Esophagus squamous epithelium (tissue), 5 donors: ENCODE measurements around the gene XRCC3. TPM values are rescaled to one million over a fixed set of nuclear protein-coding genes. Genes with fewer than 3 reads are reported as not detected.

Source experiments
- DNase-seq: peaks from one replicate; lab custom pipeline; 2025; lab: John Stamatoyannopoulos, UW
- H3K27ac ChIP-seq, 4 donors: fragments of 200-600 bp; sonication (generic); one replicate each; pipeline ENCODE4 v1.5.1; 2016 to 2019; ENCODE audit warnings: mild to moderate bottlenecking in 1 of 4
- H3K27me3 ChIP-seq, 4 donors: fragments of 200-600 bp; sonication (generic); 1 replicate in 3 of 4; 2 replicates in 1 of 4; pipeline versions ENCODE4 v1.5.1 to v1.6.0; 2017 to 2021; ENCODE audit warnings: antibody characterized with exemption in 1 of 4
- H3K36me3 ChIP-seq, 3 donors: fragments of 200-600 bp; sonication (generic); one replicate each; pipeline ENCODE4 v1.5.1; 2016 to 2019
- H3K4me1 ChIP-seq, 3 donors: fragments of 200-600 bp; sonication (generic); one replicate each; pipeline ENCODE4 v1.5.1; 2017 to 2019
- H3K4me3 ChIP-seq, 4 donors: fragments of 200-600 bp; sonication (generic); 1 replicate in 3 of 4; 2 replicates in 1 of 4; pipeline ENCODE4 v1.5.1; 2016 to 2019; ENCODE audit warnings: mild to moderate bottlenecking in 2 of 4, moderate library complexity in 1 of 4
- H3K9me3 ChIP-seq, 3 donors: fragments of 200-600 bp; sonication (generic); one replicate each; pipeline ENCODE4 v1.5.1; 2016 to 2019
- POLR2A ChIP-seq, 4 donors: fragments of 450-650 bp; IDR thresholded peaks; one replicate each; pipeline ENCODE4 v1.6.1; 2017; ENCODE audit warnings: antibody characterized with exemption in 4 of 4, mild to moderate bottlenecking in 4 of 4, moderate library complexity in 3 of 4
- WGBS, 2 donors: methylation state at CpG; one replicate each; pipeline ENCODE4 v1.1.5; 2018; 5-methylcytosine and 5-hydroxymethylcytosine counted together
- intact Hi-C: fragments of 100-400 bp; cut with DNase I; formaldehyde crosslinking; loops from one replicate; pipeline ENCODE4 v1.15.0; 2022
- small RNA-seq, 4 donors: library from RNA; depleted of rRNA; stranded (forward); fragments of <200 nt; gene quantifications; one replicate each; pipeline ENCODE3, GENCODE V24; 2016
- total RNA-seq, 4 donors: library from RNA; depleted of rRNA; stranded (reverse); fragments of >200 nt; gene quantifications; one replicate each; pipeline ENCODE4 v1.1.0, GENCODE V29; 2016
- TF ChIP-seq, protein P1 (sequence below), 6 experiments: fragments of 450-650 bp in 4 of 6; fragments of 200-600 bp in 2 of 6; sonication (generic) in 2 of 6; IDR thresholded peaks; one replicate each; pipeline ENCODE4 v1.5.1; 2016 to 2019; ENCODE audit warnings: antibody characterized with exemption in 6 of 6, mild to moderate bottlenecking in 4 of 6, moderate library complexity in 4 of 6
- donor health status: DM: yes; HTN: yes; CAD: no.

Gene XRCC3
- total RNA-seq, 4 donors from 2014 or later = 10.9 to 17.8 (median 12.6) TPM

DNA sequence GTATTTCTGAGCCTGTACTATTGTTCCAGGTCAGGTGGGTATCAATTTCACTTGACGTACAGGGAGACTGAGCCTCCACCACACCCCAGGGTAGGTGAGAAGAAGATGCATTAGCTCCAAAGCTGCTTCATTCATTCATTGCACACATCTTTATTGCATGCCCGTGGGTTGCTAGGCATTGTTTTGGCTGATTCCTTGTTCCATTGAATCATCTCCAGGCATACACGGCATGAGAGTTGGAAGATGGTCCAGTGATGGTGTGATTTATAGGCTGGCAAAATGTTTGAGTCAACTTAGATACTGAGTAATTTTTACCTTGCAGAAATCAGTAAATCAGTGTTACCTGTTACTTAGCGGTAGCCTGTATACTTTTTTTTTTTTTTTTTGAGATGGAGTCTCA, 65.0 kb downstream of the XRCC3 start:
- intact Hi-C loops = no loop called here
- TF ChIP-seq, protein P1, sequence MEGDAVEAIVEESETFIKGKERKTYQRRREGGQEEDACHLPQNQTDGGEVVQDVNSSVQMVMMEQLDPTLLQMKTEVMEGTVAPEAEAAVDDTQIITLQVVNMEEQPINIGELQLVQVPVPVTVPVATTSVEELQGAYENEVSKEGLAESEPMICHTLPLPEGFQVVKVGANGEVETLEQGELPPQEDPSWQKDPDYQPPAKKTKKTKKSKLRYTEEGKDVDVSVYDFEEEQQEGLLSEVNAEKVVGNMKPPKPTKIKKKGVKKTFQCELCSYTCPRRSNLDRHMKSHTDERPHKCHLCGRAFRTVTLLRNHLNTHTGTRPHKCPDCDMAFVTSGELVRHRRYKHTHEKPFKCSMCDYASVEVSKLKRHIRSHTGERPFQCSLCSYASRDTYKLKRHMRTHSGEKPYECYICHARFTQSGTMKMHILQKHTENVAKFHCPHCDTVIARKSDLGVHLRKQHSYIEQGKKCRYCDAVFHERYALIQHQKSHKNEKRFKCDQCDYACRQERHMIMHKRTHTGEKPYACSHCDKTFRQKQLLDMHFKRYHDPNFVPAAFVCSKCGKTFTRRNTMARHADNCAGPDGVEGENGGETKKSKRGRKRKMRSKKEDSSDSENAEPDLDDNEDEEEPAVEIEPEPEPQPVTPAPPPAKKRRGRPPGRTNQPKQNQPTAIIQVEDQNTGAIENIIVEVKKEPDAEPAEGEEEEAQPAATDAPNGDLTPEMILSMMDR (IDR thresholded peaks at IDR 0.05) = no peak
- no peak for TF ChIP-seq POLR2A (IDR thresholded peaks at IDR 0.05)
- 61 to 70% methylated on average over 4 of the region's 4 CpGs for WGBS, 2 donors

DNA sequence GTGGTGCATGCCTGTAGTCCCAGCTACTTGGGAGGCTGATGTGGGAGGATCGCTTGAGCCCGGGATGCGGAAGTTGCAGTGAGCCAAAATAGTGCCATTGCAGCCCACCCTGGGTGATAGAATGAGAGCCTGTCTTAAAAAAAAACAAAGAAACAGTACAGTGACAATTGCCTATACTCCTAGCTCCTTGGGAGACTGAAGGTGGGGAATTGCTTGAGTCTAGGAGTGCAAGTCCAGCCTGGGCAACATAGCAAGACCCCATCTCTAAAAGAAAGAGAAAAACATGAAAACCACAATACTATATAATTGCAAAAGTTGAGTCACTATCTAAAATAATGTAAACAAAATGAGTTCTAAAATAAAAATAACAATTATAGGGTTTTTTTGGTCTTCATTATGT, 66.2 kb downstream of the XRCC3 start:
- 81 to 96% methylated on average over 3 of the region's 3 CpGs for WGBS, 2 donors
- Histone ChIP-seq H3K4me3 (no peak overlapping the region), H3K9me3 (no peaks in the 10 kb centered on the region), H3K36me3 (peaks cover 0 to 35% (median 3%) of the 10 kb centered on the region in 3 donors), H3K27ac (no peak overlapping the region), H3K4me1 (peaks cover 0 to 67% (median 26%) of the 10 kb centered on the region in 3 donors), H3K27me3 (no peaks in the 10 kb centered on the region)
- DNase-seq = no peak
- intact Hi-C loops = no loop called here
- TF ChIP-seq, protein P1 (IDR thresholded peaks at IDR 0.05) = no peak
- no peak for TF ChIP-seq POLR2A (IDR thresholded peaks at IDR 0.05)

More for the DNA sequence above, 65.0 kb downstream of the XRCC3 start:
- no peaks in the 10 kb centered on the region for H3K9me3 ChIP-seq
- peaks cover 0 to 60% (median 27%) of the 10 kb centered on the region in 3 donors for H3K4me1 ChIP-seq
- no peaks in the 10 kb centered on the region for H3K27me3 ChIP-seq
- H3K36me3 ChIP-seq = peaks cover 0 to 43% (median 10%) of the 10 kb centered on the region in 3 donors
- no peak overlapping the region for H3K4me3 ChIP-seq
- DNase-seq = no peak
- H3K27ac ChIP-seq = no peak overlapping the region

Small RNA genes lying within 50 kb of the gene (small RNA-seq; reads per million reads assigned to genes)
- gene RF00019 = 0 reads per million in 4 donors

Other genes starting within 250 kb of the XRCC3 start
- 100 to 1,000 TPM in 1 of 4 donors, 10 to 100 TPM in 3; 27.2 to 204 (median 37.6) TPM for gene CKB, start 192.6 kb downstream of the XRCC3 start, total RNA-seq
- 10 to 100 TPM in 2 of 4 donors, 1 to 10 TPM in 2; 7.7 to 20.6 (median 9.9) TPM for gene TRMT61A, start 186.3 kb downstream of the XRCC3 start, total RNA-seq
- gene BAG5, start 152.8 kb downstream of the XRCC3 start, total RNA-seq = 10 to 100 TPM; 24.8 to 32.4 (median 28.5) TPM
- gene COA8, start 152.5 kb downstream of the XRCC3 start, total RNA-seq = 10 to 100 TPM; 18.2 to 28.7 (median 22.7) TPM
- gene KLC1, start 86.2 kb downstream of the XRCC3 start, total RNA-seq = 100 to 1,000 TPM; 101 to 285 (median 194) TPM
- gene ZFYVE21, start 359 bp upstream of the XRCC3 start, total RNA-seq = 100 to 1,000 TPM in 2 of 4 donors, 10 to 100 TPM in 2; 69.5 to 134 (median 89.3) TPM
- gene PPP1R13B, start 132.1 kb upstream of the XRCC3 start, total RNA-seq = 10 to 100 TPM; 12.7 to 25.0 (median 20.6) TPM
- 1 to 10 TPM in 1 of 4 donors, under 1 TPM in 3; 0.09 to 6.0 (median 0.74) TPM for gene TDRD9, start 213.0 kb upstream of the XRCC3 start, total RNA-seq
- gene RD3L, start 227.1 kb upstream of the XRCC3 start, total RNA-seq = not detected